D721Med (cell line): Measurements from ENCODE around the gene UBE2U.

ENCODE experiments used
- DNase-seq: peaks from one replicate; pipeline ENCODE4 v3.0.0; 2011; ENCODE audit warnings: low spot score; ENCODE audit not compliant: insufficient read length
- FAIRE-seq: peaks from 2 replicates; lab custom pipeline; 2011; peaks lifted over from hg19 to GRCh38; lab: Jason Lieb, UNC
- TF ChIP-seq, protein P1 (sequence below): IDR thresholded peaks from 2 replicates; pipeline ENCODE4 v1.5.1; 2012; ENCODE audit warnings: mild to moderate bottlenecking, control low read depth; ENCODE audit not compliant: insufficient read depth; ENCODE audit errors: missing control alignments

Gene UBE2U

DNA sequence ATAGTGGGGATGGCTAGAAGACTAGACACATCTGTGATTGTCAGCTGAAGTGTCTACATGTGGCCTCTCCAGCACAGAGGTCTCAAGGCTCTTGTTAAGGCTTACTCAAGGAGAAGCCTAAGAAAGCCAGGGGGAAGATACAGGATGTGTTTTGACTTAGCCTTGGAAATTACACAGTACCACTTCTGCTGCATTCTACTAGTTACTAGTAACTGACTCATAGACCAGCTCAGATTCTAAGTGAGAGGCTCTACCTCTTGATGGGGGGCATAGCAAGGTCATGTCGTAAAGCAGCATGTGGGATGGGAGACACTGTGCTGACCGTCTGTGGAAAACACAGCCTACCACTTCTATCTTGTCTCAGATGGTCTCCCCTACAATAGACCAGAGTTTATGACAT lies 99.5 kb downstream of the UBE2U start:
- TF ChIP-seq, protein P1, sequence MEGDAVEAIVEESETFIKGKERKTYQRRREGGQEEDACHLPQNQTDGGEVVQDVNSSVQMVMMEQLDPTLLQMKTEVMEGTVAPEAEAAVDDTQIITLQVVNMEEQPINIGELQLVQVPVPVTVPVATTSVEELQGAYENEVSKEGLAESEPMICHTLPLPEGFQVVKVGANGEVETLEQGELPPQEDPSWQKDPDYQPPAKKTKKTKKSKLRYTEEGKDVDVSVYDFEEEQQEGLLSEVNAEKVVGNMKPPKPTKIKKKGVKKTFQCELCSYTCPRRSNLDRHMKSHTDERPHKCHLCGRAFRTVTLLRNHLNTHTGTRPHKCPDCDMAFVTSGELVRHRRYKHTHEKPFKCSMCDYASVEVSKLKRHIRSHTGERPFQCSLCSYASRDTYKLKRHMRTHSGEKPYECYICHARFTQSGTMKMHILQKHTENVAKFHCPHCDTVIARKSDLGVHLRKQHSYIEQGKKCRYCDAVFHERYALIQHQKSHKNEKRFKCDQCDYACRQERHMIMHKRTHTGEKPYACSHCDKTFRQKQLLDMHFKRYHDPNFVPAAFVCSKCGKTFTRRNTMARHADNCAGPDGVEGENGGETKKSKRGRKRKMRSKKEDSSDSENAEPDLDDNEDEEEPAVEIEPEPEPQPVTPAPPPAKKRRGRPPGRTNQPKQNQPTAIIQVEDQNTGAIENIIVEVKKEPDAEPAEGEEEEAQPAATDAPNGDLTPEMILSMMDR: no peak

DNA sequence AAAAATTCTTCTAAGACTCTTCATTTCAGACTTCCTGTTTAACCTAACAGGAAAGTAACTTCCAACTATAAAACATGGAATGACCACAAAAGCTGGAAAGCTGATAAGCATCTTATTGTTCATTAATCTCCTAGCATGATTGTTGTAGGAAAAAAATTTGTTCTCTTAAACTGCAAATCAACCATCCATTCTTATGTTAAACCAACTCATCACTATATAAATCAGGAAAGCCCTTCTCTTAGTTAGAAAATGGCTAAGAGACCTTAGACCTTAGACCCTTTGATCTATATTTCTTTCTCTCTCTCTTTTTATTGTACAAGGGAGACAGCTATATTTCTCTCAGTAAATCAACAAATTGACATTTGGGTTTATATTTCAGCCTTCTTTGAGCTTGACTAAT lies 101.4 kb downstream of the UBE2U start:
- FAIRE-seq: peak; percentile 77

More for the DNA sequence above, 99.5 kb downstream of the UBE2U start:
- FAIRE-seq (no peak), DNase-seq (no peak)

DNA sequence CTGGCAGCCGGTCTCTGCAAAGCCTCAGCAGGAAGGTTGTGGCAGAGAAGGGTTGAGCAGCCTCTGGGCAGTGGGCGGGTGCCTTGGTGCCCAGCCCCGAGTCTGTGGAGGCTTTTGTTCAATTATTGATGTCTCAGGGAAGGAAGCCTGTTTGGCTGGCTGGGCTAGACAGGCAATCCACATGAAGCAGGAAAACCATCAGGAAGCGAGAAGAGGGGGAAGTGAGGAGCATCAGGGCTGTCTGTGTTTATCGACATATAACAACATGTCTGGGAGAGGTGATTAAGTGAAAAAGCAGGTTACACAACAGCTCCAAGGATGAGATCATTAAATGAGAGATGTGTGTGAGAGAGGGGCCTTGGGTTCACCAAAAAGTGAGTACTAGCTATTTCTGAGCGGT lies 105.4 kb downstream of the UBE2U start:
- FAIRE-seq (no peak), DNase-seq (no peak)
- TF ChIP-seq, protein P1: no peak

More for the DNA sequence above, 101.4 kb downstream of the UBE2U start:
- TF ChIP-seq, protein P1: no peak
- DNase-seq: no peak

DNA sequence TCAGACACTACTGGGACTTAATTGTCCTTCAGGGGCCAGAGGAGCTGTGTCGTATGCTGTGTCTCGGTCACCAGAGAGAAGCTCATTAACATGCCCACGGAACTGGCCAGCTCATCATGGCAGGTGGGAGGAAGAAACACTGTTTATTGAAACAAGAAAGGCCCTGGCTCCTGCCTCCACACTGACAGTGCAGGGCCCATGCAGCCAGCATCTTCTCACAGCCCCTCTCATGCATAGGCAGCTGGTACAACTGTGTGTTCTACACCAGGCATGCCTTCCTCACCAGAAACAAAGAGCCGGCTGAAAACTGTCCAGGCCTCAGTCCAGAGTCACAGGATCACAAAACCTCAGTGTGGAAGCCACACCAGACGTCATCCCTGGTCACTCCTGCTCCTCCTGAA lies 106.0 kb downstream of the UBE2U start:
- FAIRE-seq: no peak
- DNase-seq: no peak
- TF ChIP-seq, protein P1: no peak

DNA sequence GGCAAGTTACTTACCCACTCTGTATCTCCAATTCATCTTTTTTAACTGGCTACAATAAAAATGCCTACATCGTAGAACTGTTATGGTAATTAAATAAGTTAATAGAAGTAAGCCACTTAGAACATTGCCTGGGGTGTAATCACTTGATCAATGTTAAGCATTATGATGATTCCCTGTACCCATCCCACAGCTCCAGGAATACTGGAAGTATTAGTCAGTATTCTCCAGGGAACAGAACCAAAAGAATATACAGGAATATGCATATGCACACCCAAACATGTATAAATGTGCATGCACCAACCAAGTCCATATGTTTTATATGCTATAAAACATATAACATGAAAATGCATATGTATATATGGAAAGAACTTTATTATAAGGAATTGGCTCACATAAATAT lies 107.3 kb downstream of the UBE2U start:
- no peak for FAIRE-seq

DNA sequence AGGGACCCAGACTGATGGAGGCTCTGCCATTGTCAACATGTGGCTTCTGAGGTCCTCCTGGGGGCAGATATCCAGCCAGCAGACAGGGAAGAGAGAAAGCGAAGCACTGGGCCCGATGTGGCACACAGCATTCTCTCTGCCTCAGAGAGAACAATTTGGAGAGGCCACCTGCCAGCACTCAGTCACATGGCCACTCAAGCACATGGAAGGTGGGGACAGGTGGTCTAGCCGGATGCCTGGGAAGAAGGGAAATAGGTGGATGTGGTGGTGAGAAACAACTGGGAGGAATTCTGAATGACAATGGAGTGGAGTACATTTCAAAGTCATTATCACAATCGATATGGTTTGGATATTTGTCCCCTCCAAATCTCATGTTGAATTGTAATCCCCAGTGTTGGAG lies 109.0 kb downstream of the UBE2U start:
- FAIRE-seq (no peak), DNase-seq (no peak)
- TF ChIP-seq, protein P1: no peak

More for the DNA sequence above, 107.3 kb downstream of the UBE2U start:
- TF ChIP-seq, protein P1: no peak
- no peak for DNase-seq

DNA sequence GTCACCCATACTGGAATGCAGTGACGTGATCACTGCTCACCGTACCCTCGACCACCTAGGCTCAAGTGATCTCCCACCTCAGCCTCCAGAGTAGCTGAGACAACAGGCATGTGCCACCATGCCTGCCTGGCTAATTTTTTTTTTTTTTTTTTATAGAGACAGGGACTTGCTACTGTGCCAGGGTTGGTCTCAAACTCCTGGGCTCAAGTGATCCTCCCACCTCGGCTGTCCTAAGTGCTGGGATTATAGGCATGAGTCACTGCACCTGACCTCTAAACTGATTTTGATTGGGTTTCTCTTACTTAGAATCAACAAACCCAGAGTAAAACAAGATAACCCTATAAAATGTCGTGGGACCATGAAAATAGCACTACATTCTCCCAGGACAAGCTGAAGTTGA lies 112.0 kb downstream of the UBE2U start:
- DNase-seq (no peak), FAIRE-seq (no peak)
- TF ChIP-seq, protein P1: no peak
